ENCODE results near the gene ENOX1.

DNA sequence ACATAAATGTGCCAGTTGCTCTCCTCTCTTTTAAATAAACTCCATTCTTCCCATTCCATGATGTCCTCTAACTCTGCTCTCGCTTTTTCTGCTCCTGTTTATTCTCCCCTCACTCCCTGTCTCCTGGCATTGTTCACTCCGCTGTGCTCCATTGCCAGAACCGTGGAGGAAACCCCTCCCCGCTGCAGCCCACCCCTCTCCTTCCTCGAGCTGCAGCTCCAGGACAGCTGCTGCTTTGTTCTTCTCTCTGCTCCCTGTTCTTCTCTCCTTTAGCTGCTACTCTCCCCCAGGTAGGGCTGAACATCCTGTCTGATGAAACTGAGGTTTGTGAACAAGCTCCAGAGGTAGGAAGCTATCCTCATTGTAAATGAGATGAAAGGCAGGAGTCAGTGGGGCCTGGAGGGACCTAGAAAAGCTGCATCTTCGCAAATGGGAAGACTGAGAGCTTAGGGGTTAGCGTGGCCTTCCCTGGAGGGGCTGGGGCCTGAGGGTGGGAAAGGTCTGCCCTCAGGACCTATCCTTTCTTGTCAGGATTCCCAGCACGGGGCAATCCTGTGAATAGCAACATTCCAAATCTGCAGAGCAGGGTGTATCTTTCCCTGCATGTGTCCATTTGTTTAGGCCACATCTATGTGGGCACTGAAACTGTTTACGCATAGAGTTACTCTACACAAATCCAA lies 519.7 kb downstream of the ENOX1 start:
- TF ChIP-seq SP1 (IDR thresholded peaks at IDR 0.05): no peak
- no peak for TF ChIP-seq L3MBTL2 (conservative IDR thresholded peaks at IDR 0.05)
- TF ChIP-seq SUZ12 (IDR thresholded peaks at IDR 0.05): no peak
- no peak for TF ChIP-seq ZNF384 (IDR thresholded peaks at IDR 0.05)
- TF ChIP-seq CTBP1 (IDR thresholded peaks at IDR 0.05; ENCODE audit: borderline replicate concordance): no peak
- no peak for TF ChIP-seq BHLHE40 (IDR thresholded peaks at IDR 0.05; ENCODE audit: borderline replicate concordance)
- TF ChIP-seq FOXM1 (IDR thresholded peaks at IDR 0.05; ENCODE audit: borderline replicate concordance): no peak
- no peak for TF ChIP-seq LEF1 (IDR thresholded peaks at IDR 0.05; ENCODE audit: borderline replicate concordance)
